ENCODE data around the gene TRANK1. TPM values are rescaled to one million over a fixed set of nuclear protein-coding genes. Genes with fewer than 3 reads are reported as not detected.

The TRANK1 gene
- total and polyA plus RNA-seq, 4 donors: 2.9 to 40.0 (median 10.2) TPM

DNA sequence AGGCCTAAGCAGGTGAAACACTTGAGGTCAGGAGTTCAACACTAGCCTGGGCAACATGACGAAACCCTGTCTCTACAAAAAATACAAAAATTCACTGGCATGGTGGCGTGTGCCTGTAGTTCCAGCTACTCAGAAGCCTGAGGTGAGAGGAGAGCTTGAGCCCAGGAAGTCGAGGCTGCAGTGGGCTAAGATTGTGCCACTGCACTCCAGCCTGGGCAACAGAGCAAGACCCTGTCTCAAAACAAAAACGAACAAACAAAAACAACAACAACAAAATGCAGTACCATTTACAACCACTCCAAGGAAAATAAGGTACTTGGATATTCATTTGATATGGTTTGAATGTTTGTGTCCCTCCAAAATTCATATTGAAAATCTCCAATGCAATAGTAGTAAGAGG, 15.6 kb upstream of the TRANK1 start:
- no peak overlapping the region for H3K4me3 ChIP-seq (ENCODE audit: low read depth in 1 of 3, low read length in 3 of 3)
- 90% methylated on average over 4 of the region's 4 CpGs for WGBS
- no peak overlapping the region for H3K9ac ChIP-seq (ENCODE audit: low read depth in 1 of 2, low read length in 2 of 2)
- no peaks in the 10 kb centered on the region for H3K36me3 ChIP-seq (ENCODE audit: control insufficient read depth in 4 of 4, insufficient read depth in 3 of 4, low read depth in 1 of 4, low read length in 3 of 4)
- no peak for DNase-seq (ENCODE audit: low spot score)
- no peaks in the 10 kb centered on the region for H3K9me3 ChIP-seq (ENCODE audit: control insufficient read depth in 4 of 4, low read length in 3 of 4)
- TF ChIP-seq CTCF (IDR thresholded peaks at IDR 0.05; ENCODE audit: low read depth, low read length, missing input control) (no peak), RAD21 (IDR thresholded peaks at IDR 0.05) (no peak), TAF1 (conservative IDR thresholded peaks at IDR 0.05) (no peak), ZBTB33 (IDR thresholded peaks at IDR 0.05) (no peak), REST (IDR thresholded peaks at IDR 0.05) (no peak), SP1 (IDR thresholded peaks at IDR 0.05) (no peak), RXRA (IDR thresholded peaks at IDR 0.05) (no peak), GABPA (IDR thresholded peaks at IDR 0.05 in 1 of 2, conservative IDR thresholded peaks at IDR 0.05 in 1 of 2) (no peak), HNF4A (conservative IDR thresholded peaks at IDR 0.05) (no peak), HNF4G (IDR thresholded peaks at IDR 0.05) (no peak), MAX (IDR thresholded peaks at IDR 0.05) (no peak), NR2F2 (IDR thresholded peaks at IDR 0.05) (no peak), EGR1 (IDR thresholded peaks at IDR 0.05; ENCODE audit: low read depth in 2 of 2) (no peak), FOXA2 (IDR thresholded peaks at IDR 0.05) (no peak), JUND (IDR thresholded peaks at IDR 0.05) (no peak), YY1 (IDR thresholded peaks at IDR 0.05) (no peak), FOXA1 (IDR thresholded peaks at IDR 0.05) (no peak)
- TF ChIP-seq, protein P1, sequence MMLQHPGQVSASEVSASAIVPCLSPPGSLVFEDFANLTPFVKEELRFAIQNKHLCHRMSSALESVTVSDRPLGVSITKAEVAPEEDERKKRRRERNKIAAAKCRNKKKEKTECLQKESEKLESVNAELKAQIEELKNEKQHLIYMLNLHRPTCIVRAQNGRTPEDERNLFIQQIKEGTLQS (IDR thresholded peaks at IDR 0.05): no peak
- H3K27ac ChIP-seq (ENCODE audit: low read depth in 1 of 2, low read length in 2 of 2): no peak overlapping the region
- H3K4me1 ChIP-seq (ENCODE audit: control insufficient read depth in 4 of 4, insufficient read depth in 4 of 4, low read length in 3 of 4): peaks cover 0 to 11% (median under 1%) of the 10 kb centered on the region in 4 donors
- no peaks in the 10 kb centered on the region for H3K27me3 ChIP-seq (ENCODE audit: control insufficient read depth in 4 of 4, insufficient read depth in 4 of 4, low read length in 3 of 4)
